ENCODE data around the gene SH3RF3. TPM values are rescaled to one million over a fixed set of nuclear protein-coding genes. Genes with fewer than 3 reads are reported as not detected.
A peak's percentile ranks its signal among the peaks of the same experiment; 100 is the strongest.

The SH3RF3 gene
- total RNA-seq, 4 donors from 2014 or later: 2.8 to 5.7 (median 3.0) TPM

DNA sequence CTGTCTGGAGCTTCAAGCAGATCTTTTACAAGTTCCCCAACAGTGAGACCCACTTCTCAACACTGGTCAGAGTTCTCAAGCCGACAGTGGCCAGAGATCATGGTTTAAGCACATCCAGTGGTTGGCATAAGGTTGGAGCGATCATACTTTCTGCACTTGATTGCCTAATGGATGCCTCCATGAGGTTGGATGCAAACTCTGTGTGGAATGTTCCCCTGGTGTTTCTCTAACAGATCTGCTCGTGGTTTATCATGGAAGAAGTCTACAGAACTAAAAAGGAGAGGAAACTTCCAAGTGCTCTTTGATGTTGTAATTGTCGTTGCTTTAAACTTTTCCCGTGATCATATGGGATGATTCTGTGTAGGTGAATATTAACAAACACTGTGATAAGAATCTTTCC is 60.7 kb downstream of the SH3RF3 start:
- Histone ChIP-seq H3K27ac (no peak overlapping the region), H3K4me3 (no peak overlapping the region), H3K27me3 (no peaks in the 10 kb centered on the region), H3K4me1 (peaks cover 32 to 34% of the 10 kb centered on the region in 2 donors), H3K9me3 (no peaks in the 10 kb centered on the region), H3K36me3 (no peaks in the 10 kb centered on the region)
- intact Hi-C loops (cut with DNase I; ENCODE audit: low total_unique reads): no loop called here
- TF ChIP-seq POLR2A (IDR thresholded peaks at IDR 0.05): no peak
- TF ChIP-seq, protein P1, sequence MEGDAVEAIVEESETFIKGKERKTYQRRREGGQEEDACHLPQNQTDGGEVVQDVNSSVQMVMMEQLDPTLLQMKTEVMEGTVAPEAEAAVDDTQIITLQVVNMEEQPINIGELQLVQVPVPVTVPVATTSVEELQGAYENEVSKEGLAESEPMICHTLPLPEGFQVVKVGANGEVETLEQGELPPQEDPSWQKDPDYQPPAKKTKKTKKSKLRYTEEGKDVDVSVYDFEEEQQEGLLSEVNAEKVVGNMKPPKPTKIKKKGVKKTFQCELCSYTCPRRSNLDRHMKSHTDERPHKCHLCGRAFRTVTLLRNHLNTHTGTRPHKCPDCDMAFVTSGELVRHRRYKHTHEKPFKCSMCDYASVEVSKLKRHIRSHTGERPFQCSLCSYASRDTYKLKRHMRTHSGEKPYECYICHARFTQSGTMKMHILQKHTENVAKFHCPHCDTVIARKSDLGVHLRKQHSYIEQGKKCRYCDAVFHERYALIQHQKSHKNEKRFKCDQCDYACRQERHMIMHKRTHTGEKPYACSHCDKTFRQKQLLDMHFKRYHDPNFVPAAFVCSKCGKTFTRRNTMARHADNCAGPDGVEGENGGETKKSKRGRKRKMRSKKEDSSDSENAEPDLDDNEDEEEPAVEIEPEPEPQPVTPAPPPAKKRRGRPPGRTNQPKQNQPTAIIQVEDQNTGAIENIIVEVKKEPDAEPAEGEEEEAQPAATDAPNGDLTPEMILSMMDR (IDR thresholded peaks at IDR 0.05 in 4 of 5, conservative IDR thresholded peaks at IDR 0.05 in 1 of 5): no peak
- DNase-seq: no peak
- ATAC-seq: no peak
- in situ Hi-C loops (cut with MboI; ENCODE audit: low sequenced_read_pairs in 4 of 4): no loop called here

DNA sequence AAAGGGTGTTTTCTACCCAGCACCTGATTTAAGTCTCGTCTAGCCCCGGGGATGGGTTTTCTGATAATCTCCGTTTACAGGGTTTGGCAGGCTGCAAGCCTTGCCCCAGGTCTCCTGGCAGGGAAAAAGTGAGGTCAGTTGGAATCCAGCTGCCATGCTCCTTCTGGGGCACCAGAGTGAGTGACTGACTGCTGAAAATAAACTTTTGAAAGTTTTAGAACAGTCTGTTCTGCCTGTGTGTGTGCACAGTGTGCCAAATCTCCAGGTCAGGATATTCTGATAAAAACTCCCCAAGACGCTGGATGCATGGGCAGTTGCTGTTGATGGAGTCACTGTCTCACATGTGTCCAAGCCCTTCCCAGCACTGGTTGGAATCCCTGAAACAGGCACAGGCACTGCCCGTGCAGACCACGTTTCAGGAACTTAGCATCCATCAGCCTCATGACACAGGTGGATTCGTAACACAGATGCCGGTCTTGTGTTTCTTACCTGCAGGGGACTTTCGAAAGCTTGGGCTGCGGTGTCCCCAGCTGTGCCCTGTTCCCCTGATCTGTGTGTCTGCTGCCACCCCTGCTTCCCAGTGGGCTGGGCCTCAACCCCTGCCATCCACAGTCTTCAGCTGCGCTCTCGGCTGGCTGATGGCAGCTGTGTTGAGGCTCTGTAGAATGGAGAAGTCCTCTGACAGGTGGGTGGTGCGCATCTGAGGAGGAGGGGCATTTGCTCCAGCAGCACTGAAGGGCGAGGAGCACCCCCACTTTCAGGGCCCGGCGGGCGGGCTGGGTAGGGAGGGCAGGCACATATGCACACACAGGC is 65.0 kb downstream of the SH3RF3 start:
- Histone ChIP-seq H3K36me3 (no peaks in the 10 kb centered on the region), H3K4me1 (peaks cover 34 to 35% of the 10 kb centered on the region in 2 donors), H3K27me3 (no peaks in the 10 kb centered on the region), H3K4me3 (no peak overlapping the region), H3K9me3 (no peaks in the 10 kb centered on the region), H3K27ac (peak overlapping the region in 3 of 4 donors; percentile 66 to 71 (median 67))
- DNase-seq: no peak
- in situ Hi-C loops (cut with MboI; ENCODE audit: low sequenced_read_pairs in 4 of 4): no loop called here
- ATAC-seq: peak in 1 of 2 donors; percentile 72
- intact Hi-C loops (cut with DNase I; ENCODE audit: low total_unique reads): no loop called here
- TF ChIP-seq, protein P1 (IDR thresholded peaks at IDR 0.05 in 4 of 5, conservative IDR thresholded peaks at IDR 0.05 in 1 of 5): no peak
- TF ChIP-seq POLR2A (IDR thresholded peaks at IDR 0.05): no peak

DNA sequence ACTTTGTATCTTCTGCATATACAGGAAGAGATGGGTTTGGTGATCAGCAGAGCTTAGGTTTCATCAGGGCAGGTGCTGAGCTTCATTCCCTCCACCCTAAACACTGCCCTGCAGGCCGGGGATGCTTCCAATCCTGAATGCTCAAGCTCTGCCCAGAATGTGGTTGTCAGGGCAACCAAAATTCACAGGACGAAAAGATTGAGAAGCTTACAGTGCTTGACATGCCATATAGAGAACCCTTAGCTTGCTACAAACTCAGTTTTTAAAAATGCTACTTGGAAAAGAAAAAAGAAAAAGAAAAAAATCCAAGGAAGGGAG is 65.6 kb downstream of the SH3RF3 start:
- H3K27me3 ChIP-seq: no peaks in the 10 kb centered on the region
- no peak for TF ChIP-seq POLR2A (IDR thresholded peaks at IDR 0.05)
- TF ChIP-seq, protein P1 (IDR thresholded peaks at IDR 0.05 in 4 of 5, conservative IDR thresholded peaks at IDR 0.05 in 1 of 5): no peak
- peak overlapping the region; percentile 66 to 71 (median 68) for H3K27ac ChIP-seq
- peaks cover 34 to 35% of the 10 kb centered on the region in 2 donors for H3K4me1 ChIP-seq
- no peaks in the 10 kb centered on the region for H3K36me3 ChIP-seq
- intact Hi-C loops (cut with DNase I; ENCODE audit: low total_unique reads): no loop called here
- in situ Hi-C loops (cut with MboI; ENCODE audit: low sequenced_read_pairs in 4 of 4): no loop called here
- DNase-seq (no peak), ATAC-seq (no peak)
- no peaks in the 10 kb centered on the region for H3K9me3 ChIP-seq
- H3K4me3 ChIP-seq: no peak overlapping the region

DNA sequence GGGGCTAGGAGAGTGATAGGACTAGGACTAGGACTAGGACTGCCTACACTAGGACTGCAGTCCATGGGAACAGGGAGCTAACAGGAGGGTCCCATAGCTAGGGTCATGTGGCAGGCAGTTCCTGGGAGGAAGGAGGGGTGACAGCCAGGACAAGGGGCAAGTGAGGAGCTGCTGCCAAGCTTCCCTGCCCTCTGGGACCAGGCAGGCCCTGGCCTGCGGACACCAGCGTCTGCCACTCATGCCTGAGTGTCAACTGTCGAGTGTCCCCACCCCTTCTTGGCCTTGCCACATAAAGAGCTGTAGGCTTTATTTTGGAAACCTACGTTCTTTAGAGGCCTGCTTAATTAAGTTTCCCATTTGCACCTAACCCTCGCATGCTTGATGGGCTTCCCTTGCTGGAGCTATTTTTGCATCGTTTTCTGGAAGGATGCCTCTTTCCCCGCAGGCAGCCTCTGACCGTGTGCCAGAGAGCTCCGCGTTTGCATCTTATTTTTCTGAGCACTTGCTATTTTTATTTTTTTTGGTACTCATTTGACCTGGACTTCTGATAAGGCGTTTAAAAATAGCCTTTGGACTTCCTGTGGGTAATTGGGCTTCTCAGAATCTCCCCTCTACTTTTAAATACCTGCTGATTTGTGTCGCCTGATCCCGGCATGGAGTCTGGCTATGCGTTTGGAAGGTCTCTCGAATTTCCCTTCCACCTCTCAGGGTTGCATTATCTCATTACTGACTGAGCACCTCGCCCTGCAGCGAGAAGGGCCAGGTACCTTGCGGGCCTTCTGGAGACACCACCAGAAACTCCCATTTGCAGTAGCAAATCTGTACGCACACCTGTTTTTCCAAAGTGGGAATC is 66.4 kb downstream of the SH3RF3 start:
- ATAC-seq: peak; percentile 55 to 76
- H3K27ac ChIP-seq: peak overlapping the region; percentile 66 to 71 (median 68)
- H3K9me3 ChIP-seq: no peaks in the 10 kb centered on the region
- H3K4me3 ChIP-seq: peak overlapping the region; percentile 3 to 30 (median 24)
- no peak for TF ChIP-seq POLR2A (IDR thresholded peaks at IDR 0.05)
- TF ChIP-seq, protein P1 (IDR thresholded peaks at IDR 0.05 in 4 of 5, conservative IDR thresholded peaks at IDR 0.05 in 1 of 5): no peak
- no peaks in the 10 kb centered on the region for H3K27me3 ChIP-seq
- peaks cover 34 to 35% of the 10 kb centered on the region in 2 donors for H3K4me1 ChIP-seq
- H3K36me3 ChIP-seq: no peaks in the 10 kb centered on the region
- intact Hi-C loops (cut with DNase I; ENCODE audit: low total_unique reads) (no loop called here), in situ Hi-C loops (cut with MboI; ENCODE audit: low sequenced_read_pairs in 4 of 4) (no loop called here)
- DNase-seq: peak in 1 of 2 donors; percentile 56
